Stimulated activated CD4-positive, alpha-beta T cell treated with anti-CD3 and anti-CD28 coated beads, Interleukin-2, amount 100 ng/mL, for 24 hours (primary cell): ENCODE measurements around the gene FLNA.
"Not testable (repeated sequence)": the region's sequence is repeated elsewhere in the genome, so short reads cannot be mapped to it uniquely, and the experiment has no call there.

ENCODE experiments used
- DNase-seq, 2 donors: peaks; one replicate each; pipeline ENCODE4 v3.0.0-alpha.2; 2020

Gene FLNA

DNA sequence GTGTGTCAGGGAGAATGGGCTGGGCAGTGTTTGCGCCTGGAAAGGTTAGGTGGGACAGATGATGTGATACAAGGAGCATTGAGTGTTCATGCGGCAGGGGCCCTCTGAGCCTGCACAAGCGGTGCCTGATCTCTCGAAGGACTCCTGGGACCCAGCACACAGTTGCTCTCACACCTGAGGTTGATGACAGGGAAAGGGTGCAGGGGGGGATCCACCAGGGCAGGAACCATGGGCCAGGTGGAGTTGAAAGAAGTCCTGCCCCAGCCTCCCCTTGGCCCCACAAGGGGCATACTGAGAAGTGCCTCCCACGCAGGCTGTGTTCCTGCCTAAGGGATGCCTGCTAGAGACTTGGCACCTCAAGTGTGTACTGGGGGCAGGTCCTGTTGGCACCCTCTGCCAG, 45.8 kb downstream of the FLNA start:
- no peak for DNase-seq

DNA sequence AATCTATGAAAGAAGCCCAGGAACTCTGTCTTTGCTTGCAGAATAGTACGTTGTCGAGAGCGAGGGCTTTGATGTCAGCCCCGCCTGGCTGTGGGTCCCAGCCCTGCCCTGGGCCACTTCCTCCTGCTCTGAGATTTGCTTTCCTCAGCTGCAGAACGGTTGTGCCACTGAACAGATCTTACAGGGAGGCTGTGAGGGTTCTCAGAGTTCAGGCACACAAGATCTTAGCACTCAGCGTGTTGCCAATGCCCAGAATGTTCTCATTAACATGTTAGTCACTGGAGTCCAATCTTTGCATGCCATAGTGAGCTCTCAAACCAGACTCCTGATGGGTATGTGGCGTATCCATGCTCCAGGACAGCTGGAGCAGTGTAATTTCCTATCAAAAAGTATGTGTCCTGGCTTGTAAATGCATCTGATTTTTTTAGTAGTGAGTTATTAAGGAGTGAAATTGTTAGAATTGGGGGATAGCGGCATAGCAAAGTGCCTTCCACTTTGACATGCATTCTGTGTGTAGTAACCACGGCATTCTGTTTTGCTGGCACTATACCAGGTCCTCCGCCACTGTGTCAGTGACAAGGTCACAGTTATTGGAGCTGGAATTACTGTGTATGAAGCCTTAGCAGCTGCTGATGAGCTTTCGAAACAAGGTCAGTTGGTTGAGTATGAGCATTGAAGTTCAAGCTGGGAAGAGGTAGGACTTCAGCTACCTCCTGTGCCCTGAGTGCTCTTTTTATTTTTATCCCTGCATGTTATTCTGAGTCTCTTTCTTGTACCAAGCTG, 47.2 kb downstream of the FLNA start:
- peak in 1 of 2 donors; percentile 30 for DNase-seq

- DNase-seq, result no peak
Measured at GRCh38 chrX:154325541-154325940, 48.9 kb downstream of the FLNA start.

DNA sequence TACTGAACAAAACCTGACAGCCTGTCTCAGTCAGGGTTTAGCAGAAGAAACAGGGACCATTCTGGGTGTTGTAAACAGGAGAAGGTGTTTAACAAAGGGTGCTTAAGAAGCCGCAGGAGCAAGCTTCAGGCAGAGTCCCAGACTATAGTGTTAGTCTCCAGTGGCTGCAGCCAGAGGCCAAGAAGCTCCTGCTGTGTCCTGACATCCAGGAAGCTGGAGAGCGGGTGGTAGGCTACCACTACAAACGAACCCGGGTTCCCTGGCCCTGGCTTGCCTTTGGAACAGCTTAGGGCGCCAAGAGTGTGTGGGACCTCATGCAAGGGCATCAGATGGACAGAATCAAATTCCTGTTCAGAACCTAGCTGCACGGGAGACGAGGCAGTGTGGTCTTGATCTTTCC, 50.9 kb downstream of the FLNA start:
- DNase-seq, result no peak

DNA sequence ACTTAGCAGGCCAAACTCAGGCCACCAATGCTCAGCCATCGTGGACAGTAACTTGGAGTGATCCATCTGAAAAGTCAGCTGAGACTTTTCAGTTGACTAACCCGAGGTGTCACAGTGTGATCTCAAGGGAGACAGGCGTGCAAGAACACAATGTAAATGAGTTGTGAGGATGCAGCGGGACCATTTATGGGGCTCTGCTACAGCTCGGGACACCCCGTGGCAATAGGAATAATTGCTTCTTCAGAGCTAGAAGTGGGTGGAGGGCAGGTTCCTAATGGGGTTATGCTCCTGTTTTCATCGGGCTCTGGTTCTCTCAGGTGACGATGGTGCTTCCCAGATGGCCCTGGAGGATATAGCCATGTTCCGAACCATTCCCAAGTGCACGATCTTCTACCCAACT, 51.5 kb downstream of the FLNA start:
- no peak for DNase-seq

DNA sequence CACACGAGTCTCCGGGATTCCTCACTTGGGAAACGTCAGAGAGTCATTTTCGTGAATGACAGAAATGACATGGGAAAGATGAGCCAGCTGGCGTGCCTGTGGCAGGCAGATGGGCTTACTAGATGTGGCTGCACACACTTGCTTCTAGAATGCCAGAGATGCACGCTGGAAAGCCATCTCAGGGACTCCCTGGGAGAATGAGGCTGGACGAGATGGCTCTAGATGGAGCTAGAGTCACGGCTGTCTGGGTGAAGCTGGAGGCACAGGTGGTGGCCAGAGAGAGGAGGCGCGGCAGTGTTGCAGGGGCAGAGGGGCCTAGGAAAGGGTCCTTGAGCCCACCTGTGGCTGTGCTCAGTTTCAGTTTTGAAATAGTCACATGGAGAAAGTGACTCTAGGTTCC, 52.8 kb downstream of the FLNA start:
- no peak for DNase-seq

DNA sequence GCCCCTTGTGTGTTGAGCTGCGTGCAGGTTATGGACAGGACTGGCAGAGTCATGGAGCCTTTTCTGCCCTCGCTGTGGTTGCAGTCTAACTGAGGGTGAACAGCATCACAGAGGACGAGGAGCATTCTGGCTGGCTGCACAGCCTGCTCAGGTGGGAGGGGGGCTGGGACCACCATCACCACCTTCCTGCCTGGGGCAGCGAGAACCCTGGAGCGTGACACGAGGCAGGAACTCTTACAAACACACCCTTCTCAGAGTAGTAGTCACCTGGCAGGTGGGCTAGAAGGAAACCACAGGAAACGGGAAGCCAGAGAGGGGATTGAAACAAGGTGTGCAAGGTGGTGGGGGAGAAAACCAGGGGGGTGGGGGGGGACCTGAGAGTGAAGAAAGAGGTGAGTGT, 53.3 kb downstream of the FLNA start:
- no peak for DNase-seq

GRCh38 chrX:154320406-154320805, 54.0 kb downstream of the FLNA start:
- DNase-seq, result no peak

GRCh38 chrX:154317391-154317995, 56.9 kb downstream of the FLNA start:
- no peak for DNase-seq

DNA sequence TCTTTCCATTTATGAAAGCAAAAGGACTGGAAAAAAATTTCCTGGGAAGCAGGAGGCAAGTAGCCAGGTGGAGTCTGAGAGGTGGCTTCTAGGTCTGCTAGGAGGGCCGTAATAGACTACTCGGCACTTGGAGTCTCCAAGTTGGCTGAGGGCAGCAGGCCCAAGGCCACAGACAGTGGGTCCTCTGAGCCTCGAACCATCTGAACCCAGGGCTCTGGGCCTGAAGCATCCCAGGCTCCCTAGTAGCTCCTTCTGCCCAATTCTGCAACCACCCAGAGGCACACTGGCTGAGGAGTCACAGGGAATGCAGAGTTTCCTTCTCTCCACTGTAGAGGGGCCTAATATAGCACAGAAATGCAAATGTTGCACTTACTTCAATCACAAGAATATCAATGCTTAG, 59.0 kb downstream of the FLNA start:
- no peak for DNase-seq

GRCh38 chrX:154313147-154313546, 61.3 kb downstream of the FLNA start:
- peak; percentile 23 to 40 for DNase-seq

DNA sequence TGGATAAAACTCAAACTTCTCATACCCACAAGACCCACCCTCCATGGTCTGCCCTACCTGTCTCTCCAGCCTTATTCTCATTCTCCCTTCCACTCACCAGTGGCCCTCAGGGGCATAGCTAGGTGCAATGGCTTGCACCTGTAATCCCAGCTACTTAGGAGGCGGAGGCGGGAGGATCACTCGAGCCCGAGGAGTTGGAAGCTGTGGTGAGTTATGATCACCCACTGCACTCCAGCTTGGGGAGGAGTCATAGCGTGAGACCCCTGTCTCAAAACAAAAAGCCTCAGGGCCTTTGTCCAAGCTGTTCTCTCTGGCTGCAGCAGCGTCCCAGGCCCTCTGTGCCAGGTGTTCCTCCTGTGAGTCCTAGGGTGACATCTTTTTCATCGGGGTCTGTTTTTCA, 62.3 kb downstream of the FLNA start:
- DNase-seq, result no peak

- no peak for DNase-seq
Measured at GRCh38 chrX:154310616-154311536, 63.6 kb downstream of the FLNA start.

- no peak for DNase-seq
Measured at GRCh38 chrX:154309041-154309775, 65.2 kb downstream of the FLNA start.

- peak; percentile 84 to 86 for DNase-seq
Measured at GRCh38 chrX:154308108-154308946, 66.1 kb downstream of the FLNA start.

- no peak for DNase-seq
Measured at GRCh38 chrX:154307202-154307601, 67.2 kb downstream of the FLNA start.

GRCh38 chrX:154305541-154306205, 68.8 kb downstream of the FLNA start:
- no peak for DNase-seq

DNA sequence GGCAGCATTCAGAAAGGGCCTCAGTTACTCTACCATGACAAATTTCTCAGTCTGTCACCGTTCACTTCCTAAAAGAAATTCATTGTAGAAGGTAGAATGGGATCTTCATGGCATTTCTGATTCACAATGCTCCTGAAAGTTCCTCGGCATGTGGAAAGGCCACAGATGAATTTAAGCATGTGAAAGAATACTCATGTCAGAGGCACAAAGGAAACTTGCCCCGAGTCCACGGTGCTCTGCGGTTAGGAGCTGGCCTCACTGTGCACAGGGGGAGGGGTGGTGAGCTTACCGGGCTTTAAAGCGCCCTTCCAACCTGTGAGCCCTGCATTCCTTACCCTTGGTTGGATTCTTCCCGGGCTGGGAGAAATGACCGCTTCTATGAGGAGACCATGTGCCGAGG, 69.6 kb downstream of the FLNA start:
- DNase-seq, result no peak

DNA sequence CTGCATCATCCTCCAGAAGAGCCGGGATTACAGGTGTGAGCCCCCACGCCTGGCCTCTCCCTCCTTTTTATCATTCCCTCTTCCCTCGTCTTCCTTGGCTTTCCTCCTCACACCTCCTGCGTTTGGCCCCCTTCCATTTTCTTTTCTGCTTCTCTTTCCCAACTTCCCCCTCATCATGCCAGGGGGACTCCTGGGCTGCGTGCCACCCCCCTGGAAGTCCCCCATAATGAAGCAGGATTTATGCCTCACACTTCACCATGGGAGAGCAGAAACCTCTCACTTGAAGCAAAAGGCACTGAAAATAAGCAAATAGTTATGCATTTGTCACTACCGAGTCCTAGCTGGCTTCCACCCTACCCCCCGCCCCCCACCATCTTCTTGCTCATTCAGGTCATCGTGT, 71.0 kb downstream of the FLNA start:
- no peak for DNase-seq

GRCh38 chrX:154302998-154303397, 71.4 kb downstream of the FLNA start:
- DNase-seq, result not testable (repeated sequence)

GRCh38 chrX:154300816-154301215, 73.6 kb downstream of the FLNA start:
- DNase-seq, result no peak
